Measurements from ENCODE around the gene SLC6A13. TPM values are rescaled to one million over a fixed set of nuclear protein-coding genes. Genes with fewer than 3 reads are reported as not detected.

SLC6A13 gene
- total RNA-seq, 2 donors from 2014 or later = 0.54 TPM; not detected in 1

DNA sequence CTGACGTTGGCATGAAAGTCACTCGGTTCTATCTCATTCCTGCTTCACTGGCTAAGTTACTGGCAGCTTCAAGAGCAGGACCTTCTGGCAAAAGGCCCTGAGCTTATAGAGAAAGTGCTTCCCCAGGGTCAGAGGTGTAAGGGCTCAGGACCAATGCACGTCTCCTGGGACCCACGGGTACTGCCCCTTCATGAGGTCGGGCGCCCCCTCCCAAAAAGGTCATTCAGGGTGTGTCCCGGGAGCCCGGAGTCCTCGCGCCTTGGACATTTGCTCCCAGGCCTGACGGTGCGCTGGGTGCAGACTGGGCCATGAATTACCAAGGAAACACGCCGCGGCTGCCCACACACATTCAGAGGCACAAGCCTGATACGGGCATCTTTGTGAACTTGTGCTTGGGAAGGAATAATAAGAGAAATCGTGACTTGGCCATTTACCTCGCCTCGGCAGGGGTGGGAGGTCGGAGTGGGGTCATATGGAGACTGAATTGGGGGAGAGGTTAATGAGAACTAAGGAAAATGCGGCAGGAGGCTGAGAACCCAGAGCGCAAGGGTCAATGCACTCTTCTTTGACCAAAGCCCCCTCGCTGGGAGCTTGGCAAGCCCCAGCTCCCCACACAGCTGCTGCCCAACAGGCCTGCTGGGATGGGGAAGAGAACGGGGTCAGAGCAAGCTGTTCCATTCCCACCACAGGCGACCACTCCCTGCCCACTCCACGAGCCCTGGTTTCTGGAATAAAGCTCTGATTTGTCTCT, 33.0 kb downstream of the SLC6A13 start:
- H3K9me3 ChIP-seq = no peaks in the 10 kb centered on the region
- H3K4me3 ChIP-seq = no peak overlapping the region
- H3K36me3 ChIP-seq = no peaks in the 10 kb centered on the region
- ATAC-seq (ENCODE audit: insufficient number of reproducible peaks, low FRiP score, low read depth) = no peak
- no peak overlapping the region for H3K27ac ChIP-seq
- H3K4me1 ChIP-seq (ENCODE audit: control insufficient read depth in 1 of 2, low read depth in 2 of 2) = no peaks in the 10 kb centered on the region
- no peaks in the 10 kb centered on the region for H3K27me3 ChIP-seq (replicated peaks; ENCODE audit: insufficient read depth)
- TF ChIP-seq, protein P1, sequence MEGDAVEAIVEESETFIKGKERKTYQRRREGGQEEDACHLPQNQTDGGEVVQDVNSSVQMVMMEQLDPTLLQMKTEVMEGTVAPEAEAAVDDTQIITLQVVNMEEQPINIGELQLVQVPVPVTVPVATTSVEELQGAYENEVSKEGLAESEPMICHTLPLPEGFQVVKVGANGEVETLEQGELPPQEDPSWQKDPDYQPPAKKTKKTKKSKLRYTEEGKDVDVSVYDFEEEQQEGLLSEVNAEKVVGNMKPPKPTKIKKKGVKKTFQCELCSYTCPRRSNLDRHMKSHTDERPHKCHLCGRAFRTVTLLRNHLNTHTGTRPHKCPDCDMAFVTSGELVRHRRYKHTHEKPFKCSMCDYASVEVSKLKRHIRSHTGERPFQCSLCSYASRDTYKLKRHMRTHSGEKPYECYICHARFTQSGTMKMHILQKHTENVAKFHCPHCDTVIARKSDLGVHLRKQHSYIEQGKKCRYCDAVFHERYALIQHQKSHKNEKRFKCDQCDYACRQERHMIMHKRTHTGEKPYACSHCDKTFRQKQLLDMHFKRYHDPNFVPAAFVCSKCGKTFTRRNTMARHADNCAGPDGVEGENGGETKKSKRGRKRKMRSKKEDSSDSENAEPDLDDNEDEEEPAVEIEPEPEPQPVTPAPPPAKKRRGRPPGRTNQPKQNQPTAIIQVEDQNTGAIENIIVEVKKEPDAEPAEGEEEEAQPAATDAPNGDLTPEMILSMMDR (IDR thresholded peaks at IDR 0.05) = no peak
- DNase-seq (ENCODE audit: low spot score) = no peak

DNA sequence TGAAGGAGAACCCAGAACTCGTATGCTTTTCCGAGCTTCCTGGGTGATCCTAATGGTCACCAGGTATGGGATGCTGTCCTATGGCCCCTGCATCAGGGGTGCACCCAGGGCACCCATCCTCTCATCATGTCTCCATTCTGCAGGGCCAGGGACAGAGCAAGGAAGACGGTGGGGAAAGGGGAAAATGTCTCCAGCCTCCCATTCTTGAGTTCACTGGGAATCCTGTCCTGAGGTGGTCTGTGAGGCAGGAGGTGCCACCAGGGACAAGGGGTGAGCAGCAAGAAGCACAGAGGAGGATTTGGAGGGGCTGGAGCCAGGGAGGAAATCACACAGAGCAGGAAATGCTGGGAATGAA, 33.8 kb downstream of the SLC6A13 start:
- TF ChIP-seq, protein P1 (IDR thresholded peaks at IDR 0.05) = no peak
- H3K9me3 ChIP-seq = no peaks in the 10 kb centered on the region
- no peak overlapping the region for H3K4me3 ChIP-seq
- no peaks in the 10 kb centered on the region for H3K36me3 ChIP-seq
- ATAC-seq (ENCODE audit: insufficient number of reproducible peaks, low FRiP score, low read depth) (no peak), DNase-seq (ENCODE audit: low spot score) (no peak)
- no peaks in the 10 kb centered on the region for H3K4me1 ChIP-seq (ENCODE audit: control insufficient read depth in 1 of 2, low read depth in 2 of 2)
- H3K27ac ChIP-seq = no peak overlapping the region
- H3K27me3 ChIP-seq (replicated peaks; ENCODE audit: insufficient read depth) = no peaks in the 10 kb centered on the region

DNA sequence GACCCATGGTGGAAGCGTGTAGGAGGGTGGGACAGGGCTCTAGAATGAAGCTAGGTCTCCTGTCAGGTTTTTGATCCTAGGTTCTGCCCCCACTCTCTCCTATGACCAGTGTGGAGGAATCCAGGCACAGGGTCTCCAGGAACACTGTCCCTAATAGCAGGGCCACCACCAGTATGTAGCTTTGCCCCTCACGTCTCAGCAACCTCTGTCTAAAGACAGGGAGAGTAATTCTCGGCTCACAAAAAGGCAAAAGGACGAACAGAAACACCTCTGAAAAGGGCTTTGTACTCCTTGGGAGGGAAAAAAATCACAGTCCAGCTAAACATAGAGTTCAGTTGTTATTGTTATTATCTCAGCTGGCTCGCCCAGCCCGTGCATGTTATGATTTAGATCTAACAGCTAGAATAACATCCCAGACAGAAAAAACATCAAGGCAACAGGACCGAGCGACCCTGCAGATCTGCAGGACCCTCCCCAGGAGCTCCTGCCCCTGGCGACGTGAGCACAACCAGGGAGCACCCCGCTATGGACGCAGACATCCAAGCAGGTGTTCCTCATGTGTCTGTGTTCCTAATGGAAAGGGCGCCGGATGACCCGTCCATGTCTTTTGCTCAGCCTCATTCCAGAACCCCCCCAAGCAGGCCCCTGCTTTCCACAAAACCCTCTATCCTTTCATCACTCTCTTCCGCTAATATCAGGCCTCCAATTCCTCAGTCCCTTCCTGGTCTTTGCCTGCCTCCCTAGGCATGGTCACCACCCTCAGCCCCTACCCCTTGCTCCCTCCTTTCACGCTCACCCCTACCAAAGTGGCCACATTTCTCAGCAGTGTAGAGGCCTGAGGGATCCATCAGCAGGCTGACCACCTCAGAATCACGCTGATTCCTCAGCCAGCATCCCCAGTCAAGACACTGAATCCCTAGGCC, 34.5 kb downstream of the SLC6A13 start:
- H3K4me1 ChIP-seq (ENCODE audit: control insufficient read depth in 1 of 2, low read depth in 2 of 2) = no peaks in the 10 kb centered on the region
- no peak overlapping the region for H3K27ac ChIP-seq
- TF ChIP-seq, protein P1 (IDR thresholded peaks at IDR 0.05) = no peak
- ATAC-seq (ENCODE audit: insufficient number of reproducible peaks, low FRiP score, low read depth) = no peak
- no peak for DNase-seq (ENCODE audit: low spot score)
- no peaks in the 10 kb centered on the region for H3K36me3 ChIP-seq
- H3K9me3 ChIP-seq = no peaks in the 10 kb centered on the region
- no peaks in the 10 kb centered on the region for H3K27me3 ChIP-seq (replicated peaks; ENCODE audit: insufficient read depth)
- no peak overlapping the region for H3K4me3 ChIP-seq

DNA sequence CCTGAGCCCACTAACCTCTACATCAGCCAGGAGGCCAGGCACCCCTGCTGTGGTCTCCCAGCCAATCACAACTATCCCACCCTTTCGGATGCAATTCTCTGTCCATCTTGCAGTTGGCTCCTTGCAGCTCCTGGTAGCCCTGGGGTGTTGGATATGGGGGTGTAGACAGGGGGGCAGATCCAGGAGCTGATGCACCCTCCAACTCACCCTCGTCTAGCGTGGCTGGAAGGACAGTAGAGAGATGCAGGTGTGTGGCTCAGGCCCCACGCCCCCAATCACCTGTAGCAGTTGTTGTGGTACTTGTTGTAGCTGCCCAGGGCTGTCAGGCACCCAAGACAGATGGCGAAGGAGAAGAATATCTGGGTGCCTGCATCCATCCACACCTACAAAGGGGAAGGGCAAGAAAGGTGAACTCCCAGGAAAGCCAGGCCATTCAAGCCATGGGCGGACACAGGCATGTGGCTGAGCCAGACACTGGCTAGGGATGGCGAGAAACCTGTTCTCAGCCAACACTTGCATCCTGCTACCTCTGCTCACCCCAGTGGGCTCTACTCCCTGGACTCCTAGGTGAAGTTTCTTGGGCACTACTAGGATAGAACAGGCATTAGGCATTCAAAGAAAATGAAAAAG, 35.2 kb downstream of the SLC6A13 start:
- no peak overlapping the region for H3K27ac ChIP-seq
- DNase-seq (ENCODE audit: low spot score) = no peak
- H3K27me3 ChIP-seq (replicated peaks; ENCODE audit: insufficient read depth) = no peaks in the 10 kb centered on the region
- H3K4me1 ChIP-seq (ENCODE audit: control insufficient read depth in 1 of 2, low read depth in 2 of 2) = no peaks in the 10 kb centered on the region
- no peak overlapping the region for H3K4me3 ChIP-seq
- no peaks in the 10 kb centered on the region for H3K36me3 ChIP-seq
- no peaks in the 10 kb centered on the region for H3K9me3 ChIP-seq
- TF ChIP-seq, protein P1 (IDR thresholded peaks at IDR 0.05) = no peak
- ATAC-seq (ENCODE audit: insufficient number of reproducible peaks, low FRiP score, low read depth) = no peak

DNA sequence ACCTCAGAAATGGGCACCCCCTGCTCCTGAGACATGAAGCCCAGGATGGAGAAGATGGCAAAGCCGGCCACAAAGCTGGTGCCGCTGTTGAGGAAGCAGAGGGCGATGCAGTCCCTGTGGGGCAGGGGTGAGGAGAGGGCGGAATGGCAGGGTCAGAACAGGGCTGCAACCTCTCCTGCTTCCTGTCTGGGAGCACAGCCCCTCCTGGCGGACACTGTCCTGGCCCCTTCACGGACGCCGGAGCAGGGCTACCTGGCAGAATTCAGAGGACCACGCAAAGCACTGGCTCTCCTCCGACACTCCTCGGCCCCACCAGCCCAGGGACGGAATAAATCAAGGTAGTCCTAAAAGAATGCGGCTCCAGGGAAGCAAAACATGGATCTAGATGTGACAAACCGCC, 36.2 kb downstream of the SLC6A13 start:
- H3K9me3 ChIP-seq = no peaks in the 10 kb centered on the region
- DNase-seq (ENCODE audit: low spot score) = no peak

More for the DNA sequence above, 36.2 kb downstream of the SLC6A13 start:
- ATAC-seq (ENCODE audit: insufficient number of reproducible peaks, low FRiP score, low read depth) = no peak
- no peak overlapping the region for H3K27ac ChIP-seq
- no peak overlapping the region for H3K4me3 ChIP-seq
- TF ChIP-seq, protein P1 (IDR thresholded peaks at IDR 0.05) = no peak
- H3K4me1 ChIP-seq (ENCODE audit: control insufficient read depth in 1 of 2, low read depth in 2 of 2) = no peaks in the 10 kb centered on the region
- H3K27me3 ChIP-seq (replicated peaks; ENCODE audit: insufficient read depth) = no peaks in the 10 kb centered on the region
- no peaks in the 10 kb centered on the region for H3K36me3 ChIP-seq
